Ishikawa (cell line): ENCODE data around the gene MAML2.

Source experiments
- CEBPB ChIP-seq: IDR thresholded peaks from 2 replicates; pipeline ENCODE4 v1.6.1; 2012
- EP300 ChIP-seq: IDR thresholded peaks from 2 replicates; pipeline ENCODE4 v1.6.1; 2012; ENCODE audit warnings: borderline replicate concordance
- FOXM1 ChIP-seq: IDR thresholded peaks from 2 replicates; pipeline ENCODE4 v1.6.1; 2012; ENCODE audit warnings: low read depth, borderline replicate concordance
- TCF12 ChIP-seq: IDR thresholded peaks from 2 replicates; pipeline ENCODE4 v1.6.1; 2012; ENCODE audit warnings: low read depth
- USF1 ChIP-seq: IDR thresholded peaks from 2 replicates; pipeline ENCODE4 v1.6.1; 2012
- YY1 ChIP-seq: IDR thresholded peaks from 2 replicates; pipeline ENCODE4 v1.6.1; 2012; ENCODE audit warnings: low read depth
- TF ChIP-seq, protein P1 (sequence below): IDR thresholded peaks from 2 replicates; pipeline ENCODE4 v1.6.1; 2012

GRCh38 chr11:96376796-96377195 is 33.8 kb upstream of the MAML2 start:
- no peak for TF ChIP-seq YY1
- no peak for TF ChIP-seq EP300
- no peak for TF ChIP-seq TCF12
- TF ChIP-seq, protein P1, sequence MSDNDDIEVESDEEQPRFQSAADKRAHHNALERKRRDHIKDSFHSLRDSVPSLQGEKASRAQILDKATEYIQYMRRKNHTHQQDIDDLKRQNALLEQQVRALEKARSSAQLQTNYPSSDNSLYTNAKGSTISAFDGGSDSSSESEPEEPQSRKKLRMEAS, result no peak
- no peak for TF ChIP-seq FOXM1
- no peak for TF ChIP-seq USF1
- no peak for TF ChIP-seq CEBPB
